NT2/D1 (cell line): ENCODE measurements around the gene C3orf80.

ENCODE experiments used
- DNase-seq: peaks from one replicate; pipeline ENCODE4 v3.0.0-alpha.2; 2011; ENCODE audit warnings: low read depth, low spot score
- H3K27me3 ChIP-seq: 2 replicates; pipeline ENCODE4 v1.6.0; 2011; ENCODE audit warnings: mild to moderate bottlenecking; ENCODE audit not compliant: insufficient read length, insufficient read depth
- H3K36me3 ChIP-seq: 2 replicates; pipeline ENCODE4 v1.6.1; 2011; ENCODE audit warnings: mild to moderate bottlenecking, low read length, mixed read lengths; ENCODE audit not compliant: insufficient read depth, insufficient read length
- H3K4me1 ChIP-seq: 2 replicates; pipeline ENCODE4 v1.5.1; 2011; ENCODE audit not compliant: insufficient read depth, insufficient read length
- H3K4me3 ChIP-seq: 2 replicates; pipeline ENCODE4 v1.5.1; 2011; ENCODE audit warnings: low read depth; ENCODE audit not compliant: insufficient read length
- H3K9ac ChIP-seq: 2 replicates; pipeline ENCODE4 v1.6.0; 2011; ENCODE audit warnings: low read depth; ENCODE audit not compliant: insufficient read length
- H3K9me3 ChIP-seq: 2 replicates; pipeline ENCODE4 v1.5.1; 2011; ENCODE audit warnings: mild to moderate bottlenecking, low read length; ENCODE audit not compliant: insufficient read depth
- SUZ12 ChIP-seq: IDR thresholded peaks from 2 replicates; pipeline ENCODE4 v1.6.1; 2011; ENCODE audit not compliant: insufficient read length, insufficient read depth; ENCODE audit errors: extremely low read depth
- YY1 ChIP-seq: IDR thresholded peaks from 2 replicates; pipeline ENCODE4 v1.6.1; 2011; ENCODE audit not compliant: insufficient read length, insufficient read depth
- ZNF274 ChIP-seq: IDR thresholded peaks from 2 replicates; pipeline ENCODE4 v1.6.1; 2011; ENCODE audit warnings: mild to moderate bottlenecking, low read depth, low read length

C3orf80 gene

GRCh38 chr3:160184655-160185054 lies 40.6 kb upstream of the C3orf80 start:
- Histone ChIP-seq H3K4me3 (no peak overlapping the region), H3K9ac (no peak overlapping the region), H3K27me3 (no peaks in the 10 kb centered on the region), H3K9me3 (peaks cover 1% of the 10 kb centered on the region; the same call in 1 of the 2 replicates), H3K36me3 (no peaks in the 10 kb centered on the region), H3K4me1 (no peaks in the 10 kb centered on the region)
- no peak for DNase-seq
- TF ChIP-seq ZNF274 = no peak

DNA sequence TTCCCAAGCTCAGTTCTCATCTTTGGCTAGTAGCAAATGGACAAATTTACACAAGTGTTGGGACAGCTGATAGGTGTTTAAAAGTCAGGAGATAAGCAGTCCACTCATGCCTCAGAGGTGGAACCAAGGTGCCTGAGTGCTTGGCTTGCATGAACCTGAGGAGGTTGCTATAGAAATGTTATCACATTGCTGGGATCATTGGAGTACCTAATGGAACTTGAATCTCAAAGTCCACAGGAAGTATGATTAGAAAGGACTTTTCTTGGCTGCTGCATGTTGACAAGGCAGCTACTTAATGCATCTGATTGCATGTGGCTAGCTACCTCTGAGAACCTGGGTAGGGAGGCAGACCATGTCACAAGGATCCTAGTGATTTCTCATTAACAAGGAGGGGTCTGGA lies 39.5 kb upstream of the C3orf80 start:
- H3K36me3 ChIP-seq = no peaks in the 10 kb centered on the region

DNA sequence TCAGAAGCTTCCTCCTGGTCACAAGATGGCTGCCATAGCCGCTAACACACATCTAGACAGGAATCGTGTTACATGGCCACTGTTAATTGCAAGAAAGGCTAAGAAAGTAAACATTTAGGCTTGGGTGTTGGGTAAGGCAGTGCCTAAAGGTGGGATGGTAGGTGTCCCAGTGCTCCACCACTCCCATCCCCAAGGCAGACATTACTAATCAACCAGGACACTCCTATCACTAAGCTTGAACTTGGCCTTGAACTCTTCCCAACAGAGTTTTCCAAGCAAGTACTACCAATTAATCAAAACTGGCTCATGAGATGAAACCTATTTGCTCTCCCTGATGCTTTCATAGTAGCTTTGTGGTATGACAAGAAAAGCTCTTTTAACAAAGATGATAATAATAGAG lies 37.9 kb upstream of the C3orf80 start:
- TF ChIP-seq ZNF274 = no peak
- TF ChIP-seq SUZ12 = no peak
- no peak for TF ChIP-seq YY1
- DNase-seq = no peak
- Histone ChIP-seq H3K9me3 (no peaks in the 10 kb centered on the region), H3K4me3 (no peak overlapping the region), H3K27me3 (no peaks in the 10 kb centered on the region), H3K36me3 (no peaks in the 10 kb centered on the region), H3K4me1 (no peaks in the 10 kb centered on the region), H3K9ac (no peak overlapping the region)

More for the DNA sequence above, 39.5 kb upstream of the C3orf80 start:
- no peaks in the 10 kb centered on the region for H3K4me1 ChIP-seq
- DNase-seq = no peak
- no peaks in the 10 kb centered on the region for H3K27me3 ChIP-seq
- no peak overlapping the region for H3K9ac ChIP-seq
- no peaks in the 10 kb centered on the region for H3K9me3 ChIP-seq
- TF ChIP-seq YY1 (no peak), SUZ12 (no peak), ZNF274 (no peak)
- no peak overlapping the region for H3K4me3 ChIP-seq

DNA sequence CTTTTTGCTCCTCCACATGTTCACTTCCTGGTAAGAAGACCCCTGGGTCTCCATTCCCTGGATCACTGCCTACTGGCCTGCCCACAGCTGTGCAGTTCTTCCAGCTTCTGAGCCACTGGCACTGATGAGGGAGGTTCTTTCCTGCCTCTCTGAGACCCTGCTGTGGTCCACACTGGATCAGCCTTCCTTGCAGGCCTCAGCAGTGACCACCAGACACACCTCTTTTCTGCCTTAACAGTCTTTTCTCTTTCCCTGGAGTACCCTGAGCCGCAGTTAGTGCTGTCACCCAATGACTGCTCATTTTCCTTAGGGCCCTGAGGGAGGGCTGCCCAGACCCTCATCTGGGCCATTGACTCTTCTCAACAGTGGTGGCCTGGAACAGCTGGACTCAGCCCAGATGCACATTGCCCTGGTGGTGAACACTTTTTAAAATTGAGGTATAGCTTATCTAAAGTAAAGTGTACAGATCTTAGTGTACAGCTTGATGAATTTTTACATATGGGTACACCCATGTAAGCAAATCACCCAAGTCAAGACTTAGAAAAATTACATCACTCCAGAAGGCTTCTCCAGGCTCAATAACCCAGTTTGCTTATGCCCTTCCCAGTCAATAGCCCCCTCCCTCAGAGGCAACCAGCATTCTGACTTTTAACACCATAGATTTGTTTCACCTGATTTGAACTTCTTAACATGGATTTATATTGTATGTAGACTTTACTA lies 32.8 kb upstream of the C3orf80 start:
- TF ChIP-seq ZNF274 = no peak
- TF ChIP-seq YY1 = no peak
- TF ChIP-seq SUZ12 = no peak
- no peaks in the 10 kb centered on the region for H3K4me1 ChIP-seq

GRCh38 chr3:160193644-160194192 lies 31.5 kb upstream of the C3orf80 start:
- H3K9ac ChIP-seq = no peak overlapping the region
- H3K4me1 ChIP-seq = no peaks in the 10 kb centered on the region
- no peak for DNase-seq
- no peaks in the 10 kb centered on the region for H3K27me3 ChIP-seq
- no peak overlapping the region for H3K4me3 ChIP-seq
- H3K36me3 ChIP-seq = no peaks in the 10 kb centered on the region
- TF ChIP-seq ZNF274 (no peak), YY1 (no peak), SUZ12 (no peak)
- H3K9me3 ChIP-seq = no peaks in the 10 kb centered on the region

More for the DNA sequence above, 32.8 kb upstream of the C3orf80 start:
- Histone ChIP-seq H3K4me3 (no peak overlapping the region), H3K9me3 (no peaks in the 10 kb centered on the region), H3K27me3 (no peaks in the 10 kb centered on the region), H3K36me3 (no peaks in the 10 kb centered on the region), H3K9ac (no peak overlapping the region)
- DNase-seq = no peak

GRCh38 chr3:160194438-160194837 lies 30.8 kb upstream of the C3orf80 start:
- H3K27me3 ChIP-seq = no peaks in the 10 kb centered on the region
- H3K4me3 ChIP-seq = no peak overlapping the region
- DNase-seq = no peak
- H3K36me3 ChIP-seq = no peaks in the 10 kb centered on the region
- H3K9ac ChIP-seq = no peak overlapping the region
- no peaks in the 10 kb centered on the region for H3K4me1 ChIP-seq
- no peaks in the 10 kb centered on the region for H3K9me3 ChIP-seq
- TF ChIP-seq SUZ12 (no peak), ZNF274 (no peak), YY1 (no peak)

DNA sequence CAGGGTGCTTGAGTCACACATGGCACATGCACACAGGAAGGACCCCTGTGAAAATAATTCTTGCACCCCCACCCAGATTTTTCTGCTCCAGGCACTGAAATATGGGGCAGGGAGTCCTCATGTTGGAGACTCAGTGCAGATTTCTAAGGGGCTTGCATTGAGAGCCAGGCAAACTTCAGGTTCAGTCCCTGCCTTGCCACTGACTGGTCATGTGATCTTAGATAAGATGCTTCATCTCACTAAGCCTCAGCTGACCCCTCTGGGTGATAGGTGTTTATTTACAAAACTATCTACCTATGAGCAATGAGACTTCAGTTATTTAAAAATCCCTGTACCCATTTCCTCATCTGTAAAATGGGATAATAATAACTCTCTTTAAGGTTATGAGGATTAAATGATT lies 30.1 kb upstream of the C3orf80 start:
- Histone ChIP-seq H3K4me1 (no peaks in the 10 kb centered on the region), H3K36me3 (no peaks in the 10 kb centered on the region), H3K27me3 (no peaks in the 10 kb centered on the region), H3K9me3 (no peaks in the 10 kb centered on the region), H3K9ac (no peak overlapping the region), H3K4me3 (no peak overlapping the region)
- DNase-seq = no peak
- TF ChIP-seq SUZ12 (no peak), ZNF274 (no peak), YY1 (no peak)

DNA sequence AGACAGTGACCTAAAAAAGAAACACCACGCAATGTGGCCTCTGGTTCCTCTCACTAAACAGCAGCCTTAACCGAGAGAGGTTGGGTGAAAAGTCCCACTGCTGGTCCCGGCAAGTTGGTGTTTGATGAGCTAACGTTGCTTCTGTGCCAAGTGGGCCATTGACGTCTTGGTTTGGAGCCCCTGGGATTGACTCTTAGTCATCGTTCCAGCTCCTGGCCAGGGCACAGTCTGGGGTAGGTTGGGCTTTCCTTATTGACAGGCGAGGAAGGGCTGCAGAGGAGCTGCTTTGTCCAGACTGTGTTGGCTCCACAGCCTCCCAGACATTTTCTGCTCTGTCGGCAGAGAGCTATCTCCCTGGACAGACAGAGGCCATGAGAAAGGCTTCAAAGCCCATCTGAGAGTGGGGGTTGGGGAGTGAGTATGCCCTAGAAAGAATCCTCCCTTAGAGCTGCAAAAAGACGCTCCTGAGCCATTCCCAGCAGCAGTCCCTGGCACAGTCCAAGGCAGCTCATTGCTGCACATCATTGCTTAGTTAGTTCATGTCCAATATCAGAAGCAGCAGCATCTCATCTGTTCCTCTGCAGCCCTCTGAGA lies 28.6 kb upstream of the C3orf80 start:
- H3K4me1 ChIP-seq = no peaks in the 10 kb centered on the region
- no peak overlapping the region for H3K4me3 ChIP-seq
- no peak for DNase-seq
- no peaks in the 10 kb centered on the region for H3K36me3 ChIP-seq
- no peak overlapping the region for H3K9ac ChIP-seq
- no peaks in the 10 kb centered on the region for H3K27me3 ChIP-seq
- H3K9me3 ChIP-seq = no peaks in the 10 kb centered on the region
- TF ChIP-seq YY1 (no peak), SUZ12 (no peak), ZNF274 (no peak)
